HCT116 (cell line): ENCODE measurements around the gene SLC9A9. TPM values are rescaled to one million over a fixed set of nuclear protein-coding genes. Genes with fewer than 3 reads are reported as not detected.

Experiments
- ATAC-seq: fragments of 200-7000 bp; cut with Tn5 transposase; 2 replicates; pipeline ENCODE4 v1.9.1; 2020; ENCODE audit warnings: mild to moderate bottlenecking, moderate library complexity
- BruUV-seq: library from RNA; stranded (reverse); fragments of 400-500 nt; replicated peaks from 2 replicates; lab custom pipeline; 2021; lab: Mats Ljungman, UMichigan
- CTCF ChIA-PET: fragments of 300-600 bp; sonication (Branson Sonifier 250); formaldehyde crosslinking; loops from one replicate; lab custom pipeline; 2021; ENCODE audit warnings: antibody characterized with exemption; lab: Charles Lee
- POLR2A ChIA-PET: fragments of 300-600, 350-600 bp; sonication (Branson Sonifier 250); formaldehyde crosslinking; loops from one replicate; lab custom pipeline; 2021; ENCODE audit warnings: antibody characterized with exemption; lab: Charles Lee
- RAD21 ChIA-PET, 2 experiments: fragments of 300-600 bp; sonication (Branson Sonifier 250); formaldehyde crosslinking; loops; one replicate each; lab custom pipeline; 2023; ENCODE audit warnings: low total read pairs in 2 of 2; ENCODE audit not compliant: uncharacterized antibody in 2 of 2, unreplicated experiment in 2 of 2, low non-redundant PET in 1 of 2; lab: Charles Lee
- DNase-seq: peaks from one replicate; pipeline ENCODE4 v3.0.0-alpha.2; 2010; ENCODE audit warnings: low read depth, low spot score
- H2AFZ ChIP-seq: fragments of 200-600 bp; shearing (Covaris generic), sonication (generic); 2 replicates; pipeline ENCODE4 v1.6.1; 2017; ENCODE audit warnings: low read depth, mixed run types, mixed read lengths, antibody characterized with exemption, low read length; ENCODE audit not compliant: poor library complexity, severe bottlenecking
- H3K27ac ChIP-seq: 2 replicates; pipeline ENCODE4 v1.5.1; 2012; ENCODE audit warnings: low read depth, low read length
- H3K27me3 ChIP-seq: fragments of 200-600 bp; sonication (generic); 2 replicates; pipeline ENCODE4 v1.6.1; 2016; ENCODE audit warnings: mixed run types, low read length, mixed read lengths; ENCODE audit not compliant: insufficient read depth
- H3K36me3 ChIP-seq, 2 experiments: fragments of 200-500 bp in 1 of 2; fragments of 200-600 bp in 1 of 2; sonication (Bioruptor generic) in 1 of 2; sonication (generic) in 1 of 2; 2 replicates each; pipeline versions ENCODE4 v1.5.1 to v1.6.1; 2014 to 2016; ENCODE audit warnings: low read length in 2 of 2, inconsistent platforms in 1 of 2, mixed read lengths in 1 of 2, mixed run types in 1 of 2; ENCODE audit not compliant: insufficient read depth in 2 of 2, control insufficient read depth in 1 of 2
- H3K4me1 ChIP-seq, 2 experiments: fragments of 200-600 bp in 1 of 2; sonication (generic) in 1 of 2; 2 replicates each; pipeline versions ENCODE4 v1.5.1 to v1.6.1; 2012 to 2017; ENCODE audit warnings: low read length in 2 of 2, inconsistent platforms in 1 of 2, mild to moderate bottlenecking in 1 of 2, mixed read lengths in 1 of 2, mixed run types in 1 of 2, moderate library complexity in 1 of 2; ENCODE audit not compliant: insufficient read depth in 2 of 2, control insufficient read depth in 1 of 2
- H3K4me2 ChIP-seq: fragments of 200-600 bp; sonication (generic); 2 replicates; pipeline ENCODE4 v1.6.1; 2017; ENCODE audit warnings: mixed run types, low read length, mixed read lengths
- H3K4me3 ChIP-seq, 2 experiments: fragments of 200-600 bp in 1 of 2; sonication (generic) in 1 of 2; replicated peaks in 1 of 2; 2 replicates each; pipeline ENCODE4 v1.5.1; 2011 to 2016; ENCODE audit warnings: low read length in 2 of 2, control low read depth in 1 of 2, low read depth in 1 of 2, mild to moderate bottlenecking in 1 of 2, mixed read lengths in 1 of 2, mixed run types in 1 of 2
- H3K79me2 ChIP-seq: fragments of 200-600 bp; sonication (generic); 2 replicates; pipeline ENCODE4 v1.6.1; 2017; ENCODE audit warnings: mild to moderate bottlenecking, mixed run types, low read length, moderate library complexity, mixed read lengths; ENCODE audit not compliant: insufficient read depth
- H3K9ac ChIP-seq: fragments of 200-600 bp; sonication (generic); 2 replicates; pipeline ENCODE4 v1.6.1; 2016; ENCODE audit warnings: low read length, mixed read lengths
- H3K9me2 ChIP-seq: fragments of 200-600 bp; sonication (generic), shearing (Covaris generic); 2 replicates; pipeline ENCODE4 v1.6.1; 2017; ENCODE audit warnings: mixed run types, mild to moderate bottlenecking, moderate library complexity; ENCODE audit not compliant: insufficient read depth
- H3K9me3 ChIP-seq, 2 experiments: fragments of 200-500 bp in 1 of 2; fragments of 200-600 bp in 1 of 2; sonication (Bioruptor generic) in 1 of 2; sonication (generic) in 1 of 2; 2 replicates each; pipeline ENCODE4 v1.6.1; 2014 to 2017; ENCODE audit warnings: low read length in 2 of 2, mixed read lengths in 2 of 2, inconsistent platforms in 1 of 2, low read depth in 1 of 2, mild to moderate bottlenecking in 1 of 2, mixed run types in 1 of 2, moderate library complexity in 1 of 2; ENCODE audit not compliant: control insufficient read depth in 1 of 2, insufficient read depth in 1 of 2
- H4K20me1 ChIP-seq: fragments of 200-600 bp; sonication (generic), shearing (Covaris generic); 2 replicates; pipeline ENCODE4 v1.6.1; 2017; ENCODE audit warnings: mixed run types, mild to moderate bottlenecking, moderate library complexity; ENCODE audit not compliant: insufficient read depth
- ATF3 ChIP-seq: IDR thresholded peaks from 2 replicates; pipeline ENCODE4 v1.6.1; 2012
- CEBPB ChIP-seq: IDR thresholded peaks from 2 replicates; pipeline ENCODE4 v1.6.1; 2012; ENCODE audit warnings: low read depth
- CTCF ChIP-seq, 3 experiments: fragments of 200-600 bp in 1 of 3; sonication (generic) in 1 of 3; IDR thresholded peaks in 2 of 3; conservative IDR thresholded peaks in 1 of 3; 2 replicates each; pipeline ENCODE4 v1.5.1; 2012 to 2017; ENCODE audit warnings: low read depth in 2 of 3, low read length in 2 of 3, antibody characterized with exemption in 1 of 3, borderline replicate concordance in 1 of 3, control low read depth in 1 of 3, mild to moderate bottlenecking in 1 of 3, mixed read lengths in 1 of 3, mixed run types in 1 of 3, moderate library complexity in 1 of 3; ENCODE audit not compliant: insufficient read depth in 1 of 3
- ELF1 ChIP-seq: IDR thresholded peaks from 2 replicates; pipeline ENCODE4 v1.6.1; 2012; ENCODE audit warnings: low read depth, borderline replicate concordance
- EZH2 ChIP-seq: fragments of 200-600 bp; sonication (generic); IDR thresholded peaks from 2 replicates; pipeline ENCODE4 v1.6.1; 2017; ENCODE audit warnings: antibody characterized with exemption, mixed run types
- FOSL1 ChIP-seq: IDR thresholded peaks from 2 replicates; pipeline ENCODE4 v1.6.1; 2012; ENCODE audit warnings: low read depth
- MAX ChIP-seq: IDR thresholded peaks from 2 replicates; pipeline ENCODE4 v1.6.1; 2012
- POLR2AphosphoS5 ChIP-seq: IDR thresholded peaks from 2 replicates; pipeline ENCODE4 v1.6.1; 2011; ENCODE audit warnings: mild to moderate bottlenecking, low read depth, low read length, moderate library complexity
- RAD21 ChIP-seq: IDR thresholded peaks from 2 replicates; pipeline ENCODE4 v1.6.1; 2012; ENCODE audit warnings: low read depth, mild to moderate bottlenecking
- REST ChIP-seq: IDR thresholded peaks from 2 replicates; pipeline ENCODE4 v1.6.1; 2012; ENCODE audit warnings: low read depth
- SIN3A ChIP-seq: IDR thresholded peaks from 2 replicates; pipeline ENCODE4 v1.6.1; 2012; ENCODE audit warnings: low read depth
- SP1 ChIP-seq: IDR thresholded peaks from 2 replicates; pipeline ENCODE4 v1.6.1; 2012; ENCODE audit warnings: low read depth
- ZBTB33 ChIP-seq: IDR thresholded peaks from 2 replicates; pipeline ENCODE4 v1.6.1; 2011; ENCODE audit warnings: mild to moderate bottlenecking, low read length, moderate library complexity; ENCODE audit not compliant: insufficient replicate concordance; ENCODE audit errors: extremely low read depth
- ZFX ChIP-seq: fragments of 450-650 bp; IDR thresholded peaks from 2 replicates; pipeline ENCODE4 v1.6.1; 2017
- intact Hi-C: fragments of 100-400 bp; cut with micrococcal nuclease; formaldehyde crosslinking; loops from 2 replicates; pipeline ENCODE4 v1.10.0; 2022
- total RNA-seq: library from RNA; stranded (reverse); gene quantifications from one replicate; pipeline ENCODE4 v1.2.1, GENCODE V29; 2021; ENCODE audit not compliant: unreplicated experiment

The SLC9A9 gene
- total RNA-seq, 1 experiment from 2014 or later = 0.20 TPM

GRCh38 chr3:143585720-143586456 is 262.4 kb downstream of the SLC9A9 start:
- Histone ChIP-seq H3K4me3 (no peak overlapping the region), H4K20me1 (no peaks in the 10 kb centered on the region), H3K9me2 (no peaks in the 10 kb centered on the region), H3K36me3 (no peaks in the 10 kb centered on the region), H3K27ac (no peak overlapping the region), H3K79me2 (no peaks in the 10 kb centered on the region), H3K4me2 (no peak overlapping the region), H3K4me1 (no peaks in the 10 kb centered on the region), H3K27me3 (no peaks in the 10 kb centered on the region), H2AFZ (no peak overlapping the region), H3K9ac (no peak overlapping the region), H3K9me3 (no peaks in the 10 kb centered on the region)
- intact Hi-C loops = no loop called here
- CTCF ChIA-PET = no interaction called here
- POLR2A ChIA-PET = no interaction called here
- DNase-seq (no peak), ATAC-seq (no peak)
- RAD21 ChIA-PET = no interaction called here
- TF ChIP-seq SP1 (no peak), RAD21 (no peak), EZH2 (no peak), POLR2AphosphoS5 (no peak), CTCF (IDR thresholded peaks at IDR 0.05 in 2 of 3, conservative IDR thresholded peaks at IDR 0.05 in 1 of 3; ENCODE audit: borderline replicate concordance in 1 of 3, insufficient read depth in 1 of 3, low read depth in 2 of 3, low read length in 2 of 3) (no peak), ZBTB33 (no peak), SIN3A (no peak), MAX (no peak), ATF3 (no peak), ELF1 (no peak), REST (no peak), ZFX (no peak), FOSL1 (no peak), CEBPB (no peak)
- BruUV-seq = no TSS peak
